Astrocyte (in vitro differentiated cells and primary cell): Measurements from ENCODE around the gene JCHAIN. TPM values are rescaled to one million over a fixed set of nuclear protein-coding genes. Genes with fewer than 3 reads are reported as not detected.

ENCODE experiments used
- DNase-seq: peaks from one replicate; pipeline ENCODE4 v3.0.0-alpha.2; 2010; ENCODE audit warnings: low read depth
- FAIRE-seq: peaks from 2 replicates; lab custom pipeline; 2011; peaks lifted over from hg19 to GRCh38; lab: Jason Lieb, UNC
- H2AFZ ChIP-seq: 2 replicates; pipeline ENCODE4 v1.6.0; 2012; ENCODE audit warnings: low read depth, low read length, inconsistent platforms
- H3K27ac ChIP-seq: 2 replicates; pipeline ENCODE4 v1.5.1; 2011; ENCODE audit warnings: low read depth, low read length, inconsistent platforms
- H3K27me3 ChIP-seq: 2 replicates; pipeline ENCODE4 v1.6.0; 2011; ENCODE audit warnings: low read length, inconsistent platforms; ENCODE audit not compliant: insufficient read depth
- H3K36me3 ChIP-seq: 2 replicates; pipeline ENCODE4 v1.5.1; 2011; ENCODE audit warnings: low read length, inconsistent platforms; ENCODE audit not compliant: insufficient read depth
- H3K4me1 ChIP-seq: 2 replicates; pipeline ENCODE4 v1.5.1; 2011; ENCODE audit warnings: low read length, inconsistent platforms; ENCODE audit not compliant: insufficient read depth
- H3K4me2 ChIP-seq: 2 replicates; pipeline ENCODE4 v1.6.0; 2012; ENCODE audit warnings: low read length, inconsistent platforms
- H3K4me3 ChIP-seq: 2 replicates; pipeline ENCODE4 v1.5.1; 2011; ENCODE audit warnings: low read depth, mild to moderate bottlenecking, low read length, inconsistent platforms; ENCODE audit not compliant: insufficient read depth
- H3K79me2 ChIP-seq: 2 replicates; pipeline ENCODE4 v1.6.0; 2012; ENCODE audit warnings: mild to moderate bottlenecking, low read length, inconsistent platforms; ENCODE audit not compliant: insufficient read depth
- H3K9ac ChIP-seq: 2 replicates; pipeline ENCODE4 v1.6.0; 2012; ENCODE audit warnings: mild to moderate bottlenecking, low read length, inconsistent platforms
- H3K9me3 ChIP-seq: 2 replicates; pipeline ENCODE4 v1.5.1; 2012; ENCODE audit warnings: low read depth, mild to moderate bottlenecking, low read length, inconsistent platforms; ENCODE audit not compliant: insufficient read depth
- H4K20me1 ChIP-seq: 2 replicates; pipeline ENCODE4 v1.6.0; 2012; ENCODE audit warnings: low read length, inconsistent platforms; ENCODE audit not compliant: insufficient read depth
- H3K27ac Mint-ChIP-seq: one replicate; pipeline ENCODE4 v1.8.0; 2021; ENCODE audit warnings: mild to moderate bottlenecking, mixed read lengths; ENCODE audit not compliant: unreplicated experiment
- H3K27me3 Mint-ChIP-seq: one replicate; pipeline ENCODE4 v1.8.0; 2021; ENCODE audit warnings: low read depth, mixed read lengths; ENCODE audit not compliant: unreplicated experiment
- H3K36me3 Mint-ChIP-seq: one replicate; pipeline ENCODE4 v1.8.0; 2021; ENCODE audit warnings: low read depth, mixed read lengths; ENCODE audit not compliant: unreplicated experiment
- H3K4me1 Mint-ChIP-seq: one replicate; pipeline ENCODE4 v1.8.0; 2021; ENCODE audit warnings: low read depth, mixed read lengths; ENCODE audit not compliant: unreplicated experiment
- H3K4me3 Mint-ChIP-seq: one replicate; pipeline ENCODE4 v1.8.0; 2021; ENCODE audit warnings: mild to moderate bottlenecking, moderate library complexity, mixed read lengths; ENCODE audit not compliant: unreplicated experiment
- H3K9me3 Mint-ChIP-seq: one replicate; pipeline ENCODE4 v1.8.0; 2021; ENCODE audit warnings: mild to moderate bottlenecking, mixed read lengths; ENCODE audit not compliant: unreplicated experiment
- CTCF ChIP-seq: IDR thresholded peaks from 2 replicates; pipeline ENCODE4 v1.5.1; 2011; ENCODE audit warnings: low read depth, mild to moderate bottlenecking, inconsistent platforms, low read length, moderate library complexity; ENCODE audit not compliant: insufficient read depth
- EZH2 ChIP-seq: IDR thresholded peaks from 2 replicates; pipeline ENCODE4 v1.6.1; 2012; ENCODE audit warnings: mild to moderate bottlenecking, low read length, inconsistent platforms; ENCODE audit not compliant: insufficient read depth
- total RNA-seq: library from RNA; stranded (reverse); gene quantifications from 2 replicates; pipeline ENCODE4 v1.2.1, GENCODE V29; 2021

The JCHAIN gene
- total RNA-seq, 1 donor from 2014 or later, result not detected

GRCh38 chr4:70606459-70606858 lies 59.8 kb downstream of the JCHAIN start:
- Histone ChIP-seq H3K4me3 (no peak overlapping the region), H3K9ac (no peak overlapping the region), H3K79me2 (no peaks in the 10 kb centered on the region), H3K4me1 (no peaks in the 10 kb centered on the region), H3K9me3 (no peaks in the 10 kb centered on the region), H4K20me1 (no peaks in the 10 kb centered on the region), H3K36me3 (no peaks in the 10 kb centered on the region), H3K4me2 (no peak overlapping the region), H3K27ac (no peak overlapping the region), H2AFZ (no peak overlapping the region), H3K27me3 (no peaks in the 10 kb centered on the region)
- no peaks in the 10 kb centered on the region for H3K27me3 Mint-ChIP-seq
- H3K9me3 Mint-ChIP-seq, result no peaks in the 10 kb centered on the region
- H3K27ac Mint-ChIP-seq, result no peak overlapping the region
- FAIRE-seq, result no peak
- H3K36me3 Mint-ChIP-seq, result no peaks in the 10 kb centered on the region
- peaks cover 4% of the 10 kb centered on the region for H3K4me1 Mint-ChIP-seq
- no peak for DNase-seq
- no peak for TF ChIP-seq CTCF
- TF ChIP-seq EZH2, result no peak
- H3K4me3 Mint-ChIP-seq, result no peak overlapping the region

Other genes starting within 250 kb of the JCHAIN start
- not detected in 2 replicates for gene MUC7, start 194.3 kb downstream of the JCHAIN start, total RNA-seq
- gene AMTN, start 147.9 kb downstream of the JCHAIN start, total RNA-seq, result not detected in 2 replicates
- not detected in 2 replicates for gene AMBN, start 74.3 kb downstream of the JCHAIN start, total RNA-seq
- 0.11 and 0.38 TPM in 2 replicates for gene ENAM, start 37.8 kb downstream of the JCHAIN start, total RNA-seq
- 34.9 and 37.0 TPM in 2 replicates for gene UTP3, start 22.0 kb upstream of the JCHAIN start, total RNA-seq
- gene RUFY3, start 55.5 kb upstream of the JCHAIN start, total RNA-seq, result 51.9 and 57.5 TPM in 2 replicates
- gene GRSF1, start 173.4 kb upstream of the JCHAIN start, total RNA-seq, result 112 and 114 TPM in 2 replicates
- 36.0 and 40.6 TPM in 2 replicates for gene MOB1B, start 235.9 kb upstream of the JCHAIN start, total RNA-seq